NCI-H146 (cell line): ENCODE results near the gene MET.
"Not testable (repeated sequence)": the region's sequence is repeated elsewhere in the genome, so short reads cannot be mapped to it uniquely, and the experiment has no call there.

Source experiments
- DNase-seq: peaks from one replicate; lab custom pipeline; 2025; lab: John Stamatoyannopoulos, UW

Gene MET

GRCh38 chr7:116752305-116753074 lies 80.5 kb downstream of the MET start:
- no peak for DNase-seq

GRCh38 chr7:116753130-116753529 lies 81.1 kb downstream of the MET start:
- no peak for DNase-seq

GRCh38 chr7:116754186-116754585 lies 82.2 kb downstream of the MET start:
- no peak for DNase-seq

- DNase-seq: no peak
These were observed 85.3 kb downstream of the MET start for GRCh38 chr7:116757283-116757682.

GRCh38 chr7:116759642-116760041 lies 87.6 kb downstream of the MET start:
- not testable (repeated sequence) for DNase-seq

- no peak for DNase-seq
These were observed 91.0 kb downstream of the MET start for GRCh38 chr7:116762971-116763370.

GRCh38 chr7:116763647-116764046 lies 91.7 kb downstream of the MET start:
- DNase-seq: no peak

GRCh38 chr7:116766881-116767280 lies 94.9 kb downstream of the MET start:
- no peak for DNase-seq

- DNase-seq: no peak
These were observed 97.5 kb downstream of the MET start for GRCh38 chr7:116769546-116769945.

- no peak for DNase-seq
These were observed 98.9 kb downstream of the MET start for GRCh38 chr7:116770941-116771340.

- DNase-seq: no peak
These were observed 99.6 kb downstream of the MET start for GRCh38 chr7:116771640-116772039.

- no peak for DNase-seq
These were observed 100.4 kb downstream of the MET start for GRCh38 chr7:116772423-116772863.

- DNase-seq: no peak
These were observed 101.1 kb downstream of the MET start for GRCh38 chr7:116772926-116773749.

- no peak for DNase-seq
These were observed 104.0 kb downstream of the MET start for GRCh38 chr7:116776046-116776445.

GRCh38 chr7:116776610-116777289 lies 104.8 kb downstream of the MET start:
- DNase-seq: no peak

GRCh38 chr7:116777651-116778281 lies 105.8 kb downstream of the MET start:
- no peak for DNase-seq

GRCh38 chr7:116779216-116779615 lies 107.2 kb downstream of the MET start:
- DNase-seq: no peak

GRCh38 chr7:116779931-116780330 lies 107.9 kb downstream of the MET start:
- DNase-seq: no peak

- DNase-seq: no peak
These were observed 108.5 kb downstream of the MET start for GRCh38 chr7:116780521-116780920.

GRCh38 chr7:116780966-116781365 lies 109.0 kb downstream of the MET start:
- no peak for DNase-seq

GRCh38 chr7:116781584-116781983 lies 109.6 kb downstream of the MET start:
- DNase-seq: no peak

- peak; percentile 32 for DNase-seq
These were observed 110.2 kb downstream of the MET start for GRCh38 chr7:116782177-116782711.
